Measurements from ENCODE around the gene WDR45. TPM values are rescaled to one million over a fixed set of nuclear protein-coding genes. Genes with fewer than 3 reads are reported as not detected.
A peak's percentile ranks its signal among the peaks of the same experiment; 100 is the strongest.

Gene WDR45
- total RNA-seq, 1 donor from 2014 or later: 59.9 TPM

GRCh38 chrX:49106296-49106695, 26.6 kb upstream of the WDR45 start:
- Mint-ChIP-seq H3K36me3 (peaks cover 4% of the 10 kb centered on the region), H3K27ac (no peak overlapping the region), H3K9me3 (peaks cover 6% of the 10 kb centered on the region), H3K27me3 (ENCODE audit: low read depth) (no peaks in the 10 kb centered on the region), H3K4me1 (peaks cover 5% of the 10 kb centered on the region), H3K4me3 (no peak overlapping the region)
- no peak for DNase-seq (ENCODE audit: low spot score in 2 of 2, unreplicated experiment in 2 of 2)
- no peak for TF ChIP-seq CTCF (IDR thresholded peaks at IDR 0.05; ENCODE audit: unreplicated experiment)

- H3K27ac Mint-ChIP-seq: no peak overlapping the region
- peaks cover 4% of the 10 kb centered on the region for H3K36me3 Mint-ChIP-seq
- no peaks in the 10 kb centered on the region for H3K27me3 Mint-ChIP-seq (ENCODE audit: low read depth)
- no peak for TF ChIP-seq CTCF (IDR thresholded peaks at IDR 0.05; ENCODE audit: unreplicated experiment)
- no peaks in the 10 kb centered on the region for H3K9me3 Mint-ChIP-seq
- H3K4me3 Mint-ChIP-seq: no peak overlapping the region
- H3K4me1 Mint-ChIP-seq: peaks cover 5% of the 10 kb centered on the region
- DNase-seq (ENCODE audit: low spot score in 2 of 2, unreplicated experiment in 2 of 2): no peak
Measured at GRCh38 chrX:49103637-49104036, 23.9 kb upstream of the WDR45 start.

- peaks cover 3% of the 10 kb centered on the region for H3K36me3 Mint-ChIP-seq
- no peak for DNase-seq (ENCODE audit: low spot score in 2 of 2, unreplicated experiment in 2 of 2)
- no peaks in the 10 kb centered on the region for H3K27me3 Mint-ChIP-seq (ENCODE audit: low read depth)
- H3K9me3 Mint-ChIP-seq: no peaks in the 10 kb centered on the region
- no peak overlapping the region for H3K27ac Mint-ChIP-seq
- peak overlapping the region; percentile 81 for H3K4me3 Mint-ChIP-seq
- no peak for TF ChIP-seq CTCF (IDR thresholded peaks at IDR 0.05; ENCODE audit: unreplicated experiment)
- peaks cover 5% of the 10 kb centered on the region for H3K4me1 Mint-ChIP-seq
Measured at GRCh38 chrX:49102190-49102589, 22.5 kb upstream of the WDR45 start.

GRCh38 chrX:49101629-49101984, 21.9 kb upstream of the WDR45 start:
- TF ChIP-seq CTCF (IDR thresholded peaks at IDR 0.05; ENCODE audit: unreplicated experiment): no peak
- no peak overlapping the region for H3K27ac Mint-ChIP-seq
- peaks cover 5% of the 10 kb centered on the region for H3K4me1 Mint-ChIP-seq
- H3K9me3 Mint-ChIP-seq: no peaks in the 10 kb centered on the region
- H3K27me3 Mint-ChIP-seq (ENCODE audit: low read depth): no peaks in the 10 kb centered on the region
- H3K36me3 Mint-ChIP-seq: no peaks in the 10 kb centered on the region
- DNase-seq (ENCODE audit: low spot score in 2 of 2, unreplicated experiment in 2 of 2): no peak
- H3K4me3 Mint-ChIP-seq: peak overlapping the region; percentile 81

GRCh38 chrX:49100704-49101628, 21.3 kb upstream of the WDR45 start:
- no peaks in the 10 kb centered on the region for H3K36me3 Mint-ChIP-seq
- peaks cover 5% of the 10 kb centered on the region for H3K4me1 Mint-ChIP-seq
- no peaks in the 10 kb centered on the region for H3K27me3 Mint-ChIP-seq (ENCODE audit: low read depth)
- peak overlapping the region; percentile 81 for H3K4me3 Mint-ChIP-seq
- H3K9me3 Mint-ChIP-seq: no peaks in the 10 kb centered on the region
- DNase-seq (ENCODE audit: low spot score in 2 of 2, unreplicated experiment in 2 of 2): peak; percentile 74 to 85
- TF ChIP-seq CTCF (IDR thresholded peaks at IDR 0.05; ENCODE audit: unreplicated experiment): no peak
- H3K27ac Mint-ChIP-seq: peak overlapping the region; percentile 91
